Activated naive CD4-positive, alpha-beta T cell (primary cell): ENCODE results near the gene PCYT1B.
"Not testable (repeated sequence)": the region's sequence is repeated elsewhere in the genome, so short reads cannot be mapped to it uniquely, and the experiment has no call there.

Experiments used
- DNase-seq, 4 experiments: peaks; one replicate each; lab custom pipeline; 2025; lab: John Stamatoyannopoulos, UW

PCYT1B gene

DNA sequence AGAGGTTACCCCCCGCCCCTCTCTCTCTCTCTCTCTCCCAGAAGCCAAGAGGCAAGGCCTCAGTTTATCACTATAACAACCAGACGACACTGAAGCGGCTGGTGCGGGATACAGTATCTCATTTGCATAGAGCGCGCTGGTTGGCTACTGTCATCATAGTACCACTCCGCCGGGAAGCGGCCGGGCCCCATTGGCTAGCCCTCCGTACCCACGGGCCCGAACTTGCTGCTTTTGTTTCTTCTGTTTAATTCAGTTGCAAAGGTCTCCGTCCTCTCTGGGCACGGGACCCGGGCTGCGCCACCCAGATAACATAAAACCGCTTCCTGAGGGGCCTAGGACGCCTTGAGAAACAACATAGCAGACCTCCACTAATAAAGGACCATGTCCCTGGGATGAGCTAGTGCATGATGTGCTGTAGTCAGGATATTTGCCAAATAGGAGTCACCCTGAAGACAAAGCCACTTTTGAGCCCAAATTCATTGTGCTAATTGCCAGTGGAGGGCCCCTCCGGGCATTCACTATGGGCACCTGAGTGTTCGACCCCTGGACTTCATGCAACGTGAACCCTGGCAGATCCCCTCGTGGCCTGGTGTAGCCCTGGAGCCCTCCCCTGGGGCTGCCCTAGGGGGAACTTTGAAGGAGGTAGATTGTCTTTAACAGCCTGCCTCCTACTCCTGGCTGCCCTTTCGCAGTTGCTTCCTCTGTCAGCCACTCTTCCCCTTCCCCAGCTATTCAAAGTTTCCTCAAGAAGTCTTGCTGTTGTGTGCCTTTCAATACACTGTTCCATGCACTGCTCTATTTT, at the start of gene PCYT1B:
PCYT1B (minus strand) TSS at position 91 of the 802 bp plus-strand sequence. CDS start 242 bp downstream, outside the sequence.
- peak; percentile 1 to 34 (median 6) for DNase-seq

DNA sequence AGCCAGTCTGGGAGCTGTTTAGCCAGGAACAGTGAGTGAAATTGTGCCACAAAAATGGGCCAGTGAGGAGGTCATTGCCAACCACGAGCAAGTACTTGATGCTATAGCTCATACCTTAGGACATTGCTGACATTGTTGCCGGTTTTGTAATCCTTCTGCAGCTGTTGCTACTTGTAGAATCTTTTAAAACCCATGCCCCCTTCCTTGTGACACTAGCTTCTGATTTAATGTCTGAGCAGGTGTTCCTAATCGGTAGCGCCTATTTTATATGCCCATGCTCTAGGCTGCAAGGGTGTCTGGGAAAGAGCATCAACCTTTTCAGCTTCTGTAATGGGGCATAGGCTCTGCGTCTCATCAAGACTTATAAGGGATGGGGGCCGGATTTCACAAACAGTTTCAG, 49.1 kb upstream of the PCYT1B start:
- DNase-seq = no peak

DNA sequence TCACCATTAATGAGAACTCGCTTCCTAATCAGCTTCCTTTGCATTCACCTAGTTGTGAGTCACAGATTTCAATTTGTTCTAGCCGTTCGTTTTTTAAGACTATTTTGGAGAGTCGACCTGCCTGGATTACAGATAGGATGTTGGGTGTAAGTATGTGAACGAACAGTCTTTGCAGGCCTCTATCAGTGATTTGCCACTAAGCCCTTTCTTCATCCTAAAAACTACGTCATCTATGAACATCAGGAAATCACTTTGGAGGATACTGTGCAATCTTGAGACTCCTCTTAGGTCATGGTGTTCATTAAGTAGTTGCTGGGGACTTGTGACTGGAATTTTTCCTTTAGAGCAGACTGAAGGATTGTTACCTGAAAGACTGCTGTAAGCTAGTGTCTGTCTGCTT, 47.7 kb upstream of the PCYT1B start:
- no peak for DNase-seq

DNA sequence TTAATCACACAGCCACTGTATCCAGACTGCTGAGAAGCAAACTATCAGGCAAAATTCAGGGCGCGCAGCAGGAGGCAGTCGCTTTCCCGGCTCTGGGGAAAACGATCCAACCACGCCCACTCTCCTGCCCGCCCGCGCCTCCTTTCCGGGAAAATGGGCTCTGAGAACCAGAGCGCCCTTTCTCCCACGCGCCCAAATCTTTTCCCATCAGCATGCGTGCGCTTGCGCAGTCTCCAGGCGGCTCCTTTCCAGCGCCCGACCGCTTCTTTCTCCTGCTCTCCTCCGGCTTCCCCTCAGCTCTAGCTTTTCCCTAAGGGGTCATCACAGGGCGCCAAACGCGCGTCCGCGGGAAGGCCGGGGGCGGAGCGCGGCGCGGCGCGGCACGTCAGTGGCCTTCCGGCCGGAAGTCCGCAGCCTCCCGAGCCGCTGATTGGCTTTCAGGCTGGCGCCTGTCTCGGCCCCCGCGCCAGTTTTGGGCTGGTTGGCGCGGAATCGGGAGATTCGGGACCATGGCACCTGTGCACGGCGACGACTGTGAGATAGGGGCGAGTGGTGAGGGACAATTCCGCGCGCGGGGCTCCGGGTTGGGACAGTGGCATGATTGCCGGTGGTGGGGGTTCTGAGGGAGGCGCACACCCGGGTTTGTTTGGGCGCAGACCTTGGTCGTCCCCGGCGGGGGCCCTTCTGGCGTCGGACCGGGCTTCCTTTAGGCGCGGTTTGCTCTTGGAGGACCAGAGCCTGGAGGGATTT, 46.5 kb upstream of the PCYT1B start, which contains the start of gene POLA1:
POLA1 (plus strand) TSS at position 466 of the 750 bp plus-strand sequence; CDS start at position 510, 44 bp downstream.
- peak; percentile 9 to 48 (median 32) for DNase-seq

DNA sequence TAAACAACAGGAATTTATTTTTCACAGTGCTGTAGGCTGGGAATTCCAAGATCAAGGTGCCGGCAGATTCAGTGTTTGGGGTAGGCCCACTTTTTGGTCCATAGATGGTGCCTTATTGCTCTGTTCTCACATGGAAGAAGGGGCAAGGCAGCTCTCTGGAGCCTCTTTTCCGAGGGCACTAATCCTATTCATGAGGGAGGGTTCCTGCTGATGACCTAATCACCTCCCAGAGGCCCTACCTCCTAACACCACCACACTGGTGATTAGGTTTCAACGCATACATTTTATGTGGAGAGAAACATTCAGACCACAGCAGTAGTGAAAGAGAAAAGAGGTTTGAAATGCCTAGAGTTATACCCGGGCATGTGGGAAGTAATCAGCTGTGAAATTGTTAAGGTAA, 45.2 kb upstream of the PCYT1B start:
- no peak for DNase-seq

DNA sequence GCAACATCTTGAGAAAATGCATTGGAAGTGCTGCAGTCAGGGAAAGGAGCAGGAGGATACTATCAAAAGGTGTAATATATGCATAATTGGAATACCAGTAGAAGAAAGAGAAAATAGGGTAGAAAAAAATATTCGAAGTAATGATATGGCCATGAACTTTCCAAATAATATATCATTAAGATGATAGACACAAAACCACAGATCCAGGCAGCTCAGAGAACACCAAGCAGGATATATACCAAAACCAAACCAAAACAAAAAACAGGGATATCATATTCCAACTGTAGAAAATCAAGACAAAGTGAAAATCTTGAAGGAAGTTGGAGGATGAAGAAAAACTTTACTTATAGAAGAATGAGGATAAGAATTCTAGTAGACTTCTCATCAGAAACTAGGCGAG, 36.9 kb upstream of the PCYT1B start:
- DNase-seq = no peak

DNA sequence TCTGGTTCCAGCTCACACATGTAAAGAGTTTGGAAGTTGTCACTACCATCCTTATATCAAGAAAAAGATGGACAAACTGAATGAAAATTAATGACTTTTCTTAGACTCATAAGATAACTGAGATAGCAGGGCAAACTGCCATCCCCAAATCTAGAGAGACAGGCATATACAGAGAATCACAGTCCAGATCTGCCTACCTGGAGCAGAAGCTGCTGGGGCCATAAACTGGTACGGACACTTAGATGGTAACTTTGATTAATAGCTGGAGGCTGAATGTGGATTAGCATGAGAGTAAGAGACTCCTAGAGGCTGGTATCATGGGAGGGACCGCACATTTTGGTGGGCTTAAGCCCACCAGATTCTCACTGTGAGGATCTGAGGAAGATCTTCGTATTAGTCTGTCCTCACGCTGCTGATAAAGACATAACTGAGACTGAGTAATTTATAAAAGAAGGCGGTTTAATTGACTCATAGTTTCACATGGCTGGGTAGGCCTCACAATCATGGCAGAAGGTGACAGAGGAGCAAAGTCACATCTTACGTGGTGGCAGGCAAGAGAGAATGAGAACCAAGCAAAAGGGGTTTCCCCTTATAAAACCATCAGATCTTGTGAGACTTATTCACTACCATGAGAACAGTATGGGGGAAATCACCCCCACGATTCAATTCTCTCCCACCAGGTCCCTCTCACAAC, 35.7 kb upstream of the PCYT1B start:
- DNase-seq = no peak

DNA sequence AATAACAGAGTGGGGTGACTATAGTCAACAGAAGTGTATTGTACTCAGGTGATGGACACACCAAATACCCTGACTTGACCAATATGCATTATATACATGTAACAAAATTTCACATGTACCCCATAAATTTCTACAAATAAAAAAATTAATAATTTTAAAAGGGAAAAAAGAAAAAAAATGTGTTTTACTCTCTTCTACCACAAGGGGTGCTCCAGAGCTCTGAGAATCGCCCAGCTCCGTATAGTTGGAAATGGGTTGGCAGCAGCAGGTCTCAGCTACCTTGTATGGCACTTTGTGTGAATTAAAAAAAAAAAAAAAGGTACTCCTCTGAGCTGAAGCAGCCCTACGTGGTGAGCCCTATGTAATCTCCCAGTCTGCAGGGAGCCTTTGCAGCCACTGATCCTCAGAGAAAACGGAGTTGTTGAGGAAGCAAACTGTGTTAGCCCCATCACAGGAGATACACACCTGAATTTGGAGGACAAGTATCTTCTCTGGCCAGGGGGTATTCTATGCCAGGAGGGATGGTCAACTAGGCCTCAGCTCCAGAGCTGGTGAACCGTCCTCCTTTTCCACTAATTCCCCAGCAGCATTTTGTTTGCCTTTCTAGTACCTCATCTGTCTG, 29.4 kb upstream of the PCYT1B start:
- no peak for DNase-seq

DNA sequence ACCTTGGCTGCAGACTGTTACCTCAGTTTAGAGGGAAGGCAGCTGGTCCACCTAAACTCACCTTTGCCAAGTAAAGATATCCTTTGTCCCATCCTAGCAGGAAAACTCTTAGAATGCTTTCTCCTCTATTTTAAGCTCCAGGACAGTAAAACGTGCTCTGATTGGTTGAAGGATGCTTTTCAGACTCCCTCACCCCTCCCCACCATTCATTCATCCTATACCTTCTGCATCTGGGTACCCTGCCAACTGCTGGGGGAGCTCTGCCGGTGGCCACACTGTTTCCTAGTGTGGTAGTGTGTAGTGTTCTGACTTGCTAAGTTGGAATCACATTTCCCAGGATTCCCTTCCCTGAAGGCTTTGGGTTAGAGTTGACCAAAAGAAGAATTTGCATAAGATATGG, 26.3 kb upstream of the PCYT1B start:
- DNase-seq = no peak

DNA sequence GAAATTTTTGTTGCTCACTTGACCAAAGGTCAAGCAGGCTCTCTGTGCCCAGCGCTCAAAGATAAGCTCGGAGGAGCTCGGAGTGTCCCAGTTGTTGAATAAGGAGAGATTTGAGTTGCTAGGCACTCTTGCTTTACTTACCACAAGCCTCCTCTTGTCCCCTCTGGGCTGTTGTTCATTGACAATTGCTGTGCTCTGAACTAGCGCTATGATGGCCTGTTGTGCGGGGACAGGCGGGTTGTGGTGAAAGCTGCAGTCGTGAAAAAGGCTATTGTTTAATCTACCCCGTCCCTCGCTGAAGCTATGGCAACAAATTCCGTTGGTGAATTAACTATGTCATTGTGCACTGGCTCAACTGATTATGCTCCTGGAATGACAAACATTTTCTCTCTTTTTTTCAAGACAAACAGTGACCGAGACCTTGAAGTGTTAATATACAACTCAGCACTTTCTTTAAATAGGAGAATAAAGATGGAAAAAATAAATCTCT, 25.6 kb upstream of the PCYT1B start:
- DNase-seq = no peak

DNA sequence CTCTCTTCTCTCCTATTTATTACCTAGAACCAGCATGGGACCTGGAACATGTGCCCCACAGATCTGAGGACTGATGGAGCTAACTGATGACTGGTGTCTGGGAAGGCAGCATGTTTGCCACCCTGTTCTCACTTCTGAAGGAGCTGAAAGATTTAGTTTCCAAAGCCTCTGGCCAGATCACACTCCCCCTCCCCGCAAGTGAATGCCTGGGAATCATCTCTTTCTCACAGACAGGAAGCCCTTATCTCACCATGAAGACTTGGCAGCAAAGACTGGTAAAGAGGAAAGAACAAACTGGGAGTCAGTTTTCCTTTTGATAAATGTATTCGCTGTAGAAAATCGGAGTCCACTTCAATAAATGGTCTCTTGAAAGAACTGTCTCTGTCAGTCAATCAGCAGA, 21.0 kb upstream of the PCYT1B start:
- DNase-seq = no peak

DNA sequence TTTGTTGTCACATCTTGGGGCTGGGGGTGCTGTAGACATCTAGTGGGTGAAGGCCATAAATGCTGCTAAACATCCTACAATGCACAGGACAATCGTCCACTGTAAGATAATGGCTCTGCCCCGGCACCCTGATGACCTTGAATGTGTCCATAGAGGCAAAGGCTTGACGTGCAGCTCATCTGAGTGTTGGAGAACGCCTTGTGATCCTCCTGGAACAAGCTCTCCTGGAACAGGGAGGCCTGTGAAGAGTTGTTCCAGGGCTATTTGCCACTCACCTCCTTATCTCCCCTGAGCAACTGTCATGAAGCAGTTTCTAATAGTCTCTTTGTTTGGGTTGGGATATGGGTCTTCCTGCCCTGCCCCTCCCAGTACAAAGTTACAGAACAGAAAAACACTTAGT, 15.2 kb upstream of the PCYT1B start:
- DNase-seq = no peak

DNA sequence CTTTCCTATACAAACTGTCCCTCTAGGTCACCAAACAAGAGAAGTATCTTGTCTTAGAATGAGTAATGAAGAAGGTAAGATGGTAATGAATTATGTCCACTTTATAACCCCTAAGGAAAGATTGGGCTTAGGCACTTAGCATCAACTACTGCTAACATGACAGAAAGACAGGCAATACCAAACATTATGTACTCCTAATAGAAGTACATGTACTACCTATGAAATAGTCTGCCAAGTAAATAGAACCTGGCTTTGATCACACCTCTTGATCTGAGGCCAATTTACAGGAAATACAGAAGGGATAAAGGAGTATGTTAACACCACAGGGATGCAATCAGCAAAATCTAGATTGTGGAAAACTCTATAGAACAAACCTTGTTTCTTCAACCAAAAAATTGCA, 14.1 kb upstream of the PCYT1B start:
- DNase-seq = no peak

DNA sequence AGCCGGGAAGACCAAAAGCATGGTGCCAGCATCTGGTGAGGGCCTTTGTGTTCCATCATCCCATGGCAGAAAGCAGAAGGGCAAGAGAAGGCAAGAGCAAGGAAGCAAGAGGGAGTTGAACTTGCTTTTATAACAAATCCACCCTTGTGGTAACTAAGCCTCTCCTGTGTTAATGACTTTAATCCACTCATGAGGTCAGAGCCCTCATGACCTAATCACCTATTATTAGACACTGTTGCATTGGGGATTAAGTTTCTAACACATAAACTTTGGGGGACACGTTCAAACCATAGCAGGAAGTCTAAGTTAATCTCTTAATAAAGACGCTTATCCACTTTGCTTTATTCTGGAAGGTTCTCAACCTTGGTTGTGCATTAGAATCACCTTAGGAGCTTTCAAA, 12.5 kb upstream of the PCYT1B start:
- no peak for DNase-seq

DNA sequence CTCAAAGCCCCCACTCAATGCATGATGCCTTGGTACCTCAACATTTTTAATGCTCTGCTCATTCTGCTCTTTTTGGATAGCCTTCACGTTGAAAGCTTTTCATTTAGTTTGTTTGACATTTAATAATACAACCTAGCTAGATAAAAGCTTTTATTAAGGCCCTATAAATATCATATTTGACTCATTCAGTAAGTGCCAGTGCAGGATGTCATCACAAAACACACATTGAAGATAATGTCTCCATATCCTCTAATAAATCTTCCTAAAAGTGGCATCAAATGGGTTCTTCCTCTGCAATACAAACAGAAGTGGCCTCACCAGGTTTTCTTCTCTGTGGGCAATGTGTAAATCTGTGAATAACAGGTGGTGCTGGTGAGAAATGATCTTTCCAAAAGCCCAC, 12.0 kb upstream of the PCYT1B start:
- DNase-seq = no peak

DNA sequence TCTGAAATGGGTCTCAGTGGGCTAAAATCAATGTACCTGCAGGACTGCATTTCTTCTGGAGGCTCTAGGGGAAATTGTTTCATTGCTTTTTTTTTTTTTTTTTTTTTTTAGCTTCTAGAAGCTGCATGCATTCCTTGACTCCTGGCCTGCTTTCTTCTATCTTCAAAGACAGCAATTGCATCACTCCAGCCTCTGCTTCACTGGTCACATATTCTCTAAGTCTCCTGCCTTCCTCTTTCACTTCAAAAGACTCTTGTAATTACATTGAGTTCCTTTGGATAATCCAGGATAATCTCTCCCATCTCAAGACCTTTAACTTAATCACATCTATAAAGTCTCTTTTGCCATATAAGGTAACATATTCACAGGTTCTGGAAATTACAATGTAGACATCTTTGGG, 11.3 kb upstream of the PCYT1B start:
- DNase-seq = no peak

DNA sequence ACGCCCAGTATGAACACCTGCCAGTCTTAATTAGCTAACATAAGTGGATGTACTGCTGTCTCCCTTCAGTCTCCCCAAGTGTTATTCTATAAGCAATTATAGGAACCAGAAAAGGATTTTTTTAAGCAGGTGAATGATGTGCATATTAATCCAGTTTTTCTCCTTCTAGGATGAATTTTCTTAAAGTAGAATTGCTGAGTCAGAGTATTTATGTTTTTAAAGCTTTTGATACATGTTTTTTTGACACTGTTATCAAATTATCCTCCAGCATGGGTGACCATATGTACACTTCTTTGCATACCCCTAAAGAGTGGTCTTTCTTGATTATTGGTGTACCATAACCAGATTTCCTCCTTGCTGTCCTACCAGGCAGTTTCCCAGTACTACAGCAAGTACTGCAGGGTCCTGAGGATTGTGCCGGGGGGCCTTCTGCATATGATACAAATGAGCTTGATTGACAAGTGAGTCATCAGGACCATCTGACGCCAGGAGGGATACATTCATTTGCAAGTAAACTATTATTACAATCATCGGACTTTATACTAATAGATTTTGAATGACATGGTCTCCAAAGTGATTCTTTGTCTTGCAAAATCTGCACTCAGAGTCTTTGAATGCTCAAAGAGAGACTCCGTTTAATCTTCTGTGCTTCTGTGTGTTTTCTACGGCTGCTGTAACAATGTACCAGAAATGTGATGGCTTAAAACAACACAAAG, 10.7 kb upstream of the PCYT1B start:
- DNase-seq = no peak

DNA sequence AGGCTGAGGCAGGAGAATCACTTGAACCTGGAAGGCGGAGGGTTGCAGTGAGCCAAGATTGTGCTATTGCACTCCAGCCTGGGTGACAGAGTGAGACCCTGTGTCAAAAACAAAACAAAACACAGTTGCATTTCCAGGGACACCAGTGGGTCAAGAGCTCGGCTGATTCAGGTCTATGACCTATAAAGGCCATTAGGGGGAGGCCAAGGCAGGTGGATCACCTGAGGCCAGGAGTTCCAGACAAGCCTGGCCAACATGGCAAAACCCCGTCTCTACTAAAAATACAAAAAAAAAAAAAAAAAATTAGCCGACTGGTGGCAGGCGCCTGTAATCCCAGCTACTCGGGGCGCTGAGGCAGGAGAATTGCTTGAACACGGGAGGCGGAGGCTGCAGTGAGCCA, 8.5 kb upstream of the PCYT1B start:
- not testable (repeated sequence) for DNase-seq

DNA sequence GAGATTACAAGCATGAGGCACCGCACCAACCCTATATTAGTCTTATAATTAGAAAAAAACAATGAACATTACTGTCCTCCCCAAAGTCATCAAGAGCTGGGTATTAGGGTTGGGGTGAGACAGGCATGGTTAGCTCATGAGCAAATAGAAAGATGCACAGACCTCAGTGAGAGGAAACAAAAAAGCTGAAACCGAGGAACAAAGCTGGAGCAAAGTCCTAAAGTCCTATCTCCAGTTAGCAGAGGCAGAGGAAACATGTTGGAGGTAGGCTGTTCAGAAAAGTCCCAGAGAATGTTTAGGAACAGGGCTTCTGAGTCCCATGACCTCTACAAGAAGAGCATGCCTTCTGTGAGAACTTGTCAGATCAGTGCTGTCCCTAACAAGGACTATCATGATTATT, 4.6 kb upstream of the PCYT1B start:
- no peak for DNase-seq

DNA sequence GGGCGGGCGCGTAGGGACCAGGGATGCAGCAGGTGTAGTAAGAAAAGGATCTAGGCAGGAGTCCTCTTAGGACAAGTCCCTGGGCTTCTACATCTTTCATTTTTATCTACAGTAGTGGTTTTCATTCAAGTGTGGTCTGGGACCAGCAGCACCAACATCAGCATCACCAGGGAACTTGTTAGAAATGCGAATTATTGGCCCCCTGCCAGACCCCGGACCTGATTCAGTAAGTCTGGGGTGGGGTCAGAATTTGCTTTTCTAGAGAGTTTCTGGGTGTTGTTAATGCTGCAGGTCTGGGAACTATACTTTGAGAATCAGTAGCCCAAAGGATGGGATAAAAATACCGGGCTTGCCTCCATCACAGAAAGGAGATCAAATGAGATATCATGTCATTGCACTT, 1.3 kb upstream of the PCYT1B start:
- no peak for DNase-seq

DNA sequence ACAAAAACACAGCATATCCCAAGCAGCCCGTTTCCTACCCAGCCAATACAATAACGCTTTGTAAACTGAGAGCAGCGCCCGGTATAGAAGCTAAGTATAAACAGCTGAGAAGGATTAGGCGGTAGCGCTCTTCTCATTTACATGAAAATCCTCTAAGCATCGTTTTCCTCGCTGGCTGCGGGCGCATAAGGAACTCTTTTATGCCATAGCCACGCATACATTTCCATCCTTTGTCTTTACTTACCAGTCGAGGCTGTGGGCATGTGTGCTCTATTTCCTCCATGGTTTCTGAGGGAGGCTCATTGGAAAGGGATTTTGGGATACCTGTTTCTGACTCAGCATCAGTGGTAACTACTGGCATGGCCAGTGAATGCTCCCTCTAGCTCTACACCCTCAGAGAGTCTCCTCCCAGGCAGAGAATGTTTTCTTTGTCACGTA, 383 bp downstream of the PCYT1B start:
- no peak for DNase-seq
